Measurements from ENCODE around the gene RPS19. TPM values are rescaled to one million over a fixed set of nuclear protein-coding genes. Genes with fewer than 3 reads are reported as not detected.

Gene RPS19
- polyA plus RNA-seq, 2 of the 4 experiments (the other 2 are of a cell fraction) = 3,564 to 7,778 TPM

GRCh38 chr19:41921577-41922576 is 61.8 kb downstream of the RPS19 start:
- TF ChIP-seq MAFK (IDR thresholded peaks at IDR 0.05; ENCODE audit: partially characterized antibody) = no peak
- no peak for TF ChIP-seq TP53 (CRISPR knock-in tag; IDR thresholded peaks at IDR 0.05)
- TF ChIP-seq E2F6 (IDR thresholded peaks at IDR 0.05; ENCODE audit: borderline replicate concordance, low read depth) = no peak
- TF ChIP-seq KDM5A (IDR thresholded peaks at IDR 0.05) = no peak
- TF ChIP-seq RARB (CRISPR knock-in tag; IDR thresholded peaks at IDR 0.05) = no peak
- TF ChIP-seq CTCF (IDR thresholded peaks at IDR 0.05) = no peak
- no peak for TF ChIP-seq FOXS1 (CRISPR knock-in tag; IDR thresholded peaks at IDR 0.05)
- TF ChIP-seq CHD2 (IDR thresholded peaks at IDR 0.05; ENCODE audit: low read length, partially characterized antibody) = no peak
- no peak for TF ChIP-seq BCL3 (IDR thresholded peaks at IDR 0.05)
- POLR2A ChIA-PET = interaction anchor here (0.6 kb wide), 2 partner anchors 15 to 19 kb away, joined by 3 to 5 read pairs; no protein-coding TSS in a partner anchor
- H3K4me2 ChIP-seq = no peak overlapping the region
- DNase-seq (ENCODE audit: low read depth in 1 of 2, low spot score in 1 of 2) (no peak), ATAC-seq (peak in 1 of 2 experiments; percentile 31; a peak in 3 of 6 replicates), FAIRE-seq (no peak)
- CTCF ChIA-PET = interaction anchor here (0.6 to 2.1 kb wide), 8 partner anchors 9 to 49 kb away, joined by 3 to 9 read pairs (median 6); no protein-coding TSS in a partner anchor
- no peak overlapping the region for H3K4me3 ChIP-seq
- H3K4me1 ChIP-seq = no peaks in the 10 kb centered on the region
- H3K27ac ChIP-seq = no peak overlapping the region
- WGBS (ENCODE audit: missing lambda C conversion rate) = 67% methylated on average over 22 of the region's 22 CpGs
- H3K9me3 ChIP-seq = no peaks in the 10 kb centered on the region

Small RNA genes lying within 50 kb of the gene (small RNA-seq; reads per million reads assigned to genes)
- gene MIR6797 = 0 to 1.2 (median 0) reads per million in 6 experiments

Other genes with a start within 250 kb of the RPS19 start
- not detected in 2 replicates for gene CEACAM4, start 233.2 kb upstream of the RPS19 start, polyA plus RNA-seq (2011; rRNA removed)
- gene CEACAM4, start 233.2 kb upstream of the RPS19 start, polyA plus RNA-seq (2017; fragmentation: RNase III; extraction: RNeasy Plus Mini Kit Qiagen cat#74134 plus additional on column Dnase treatment) = not detected in 3 replicates
- gene CEACAM7, start 172.0 kb upstream of the RPS19 start, polyA plus RNA-seq (2011; rRNA removed) = 0.04 TPM in 1 of 2 replicates, not detected in the other
- gene CEACAM7, start 172.0 kb upstream of the RPS19 start, polyA plus RNA-seq (2017; fragmentation: RNase III; extraction: RNeasy Plus Mini Kit Qiagen cat#74134 plus additional on column Dnase treatment) = 0.05 TPM in 1 of 3 replicates, not detected in the others
- 1.3 and 2.3 TPM in 2 replicates for gene CEACAM5, start 151.6 kb upstream of the RPS19 start, polyA plus RNA-seq (2011; rRNA removed)
- 0.12 TPM in 1 of 3 replicates, not detected in the others for gene CEACAM5, start 151.6 kb upstream of the RPS19 start, polyA plus RNA-seq (2017; fragmentation: RNase III; extraction: RNeasy Plus Mini Kit Qiagen cat#74134 plus additional on column Dnase treatment)
- gene CEACAM6, start 104.7 kb upstream of the RPS19 start, polyA plus RNA-seq (2011; rRNA removed) = 17.7 and 26.7 TPM in 2 replicates
- 0.51 to 0.97 TPM (median 0.53 TPM) in 3 replicates for gene CEACAM6, start 104.7 kb upstream of the RPS19 start, polyA plus RNA-seq (2017; fragmentation: RNase III; extraction: RNeasy Plus Mini Kit Qiagen cat#74134 plus additional on column Dnase treatment)
- not detected in 2 replicates for gene CEACAM3, start 63.7 kb upstream of the RPS19 start, polyA plus RNA-seq (2011; rRNA removed)
- gene CEACAM3, start 63.7 kb upstream of the RPS19 start, polyA plus RNA-seq (2017; fragmentation: RNase III; extraction: RNeasy Plus Mini Kit Qiagen cat#74134 plus additional on column Dnase treatment) = not detected in 3 replicates
- gene LYPD4, start 15.6 kb upstream of the RPS19 start, polyA plus RNA-seq (2011; rRNA removed) = not detected in 2 replicates
- gene LYPD4, start 15.6 kb upstream of the RPS19 start, polyA plus RNA-seq (2017; fragmentation: RNase III; extraction: RNeasy Plus Mini Kit Qiagen cat#74134 plus additional on column Dnase treatment) = not detected in 3 replicates
- gene DMRTC2, start 15.2 kb upstream of the RPS19 start, polyA plus RNA-seq (2011; rRNA removed) = not detected in 2 replicates
- gene DMRTC2, start 15.2 kb upstream of the RPS19 start, polyA plus RNA-seq (2017; fragmentation: RNase III; extraction: RNeasy Plus Mini Kit Qiagen cat#74134 plus additional on column Dnase treatment) = not detected in 3 replicates
- gene CD79A, start 17.0 kb downstream of the RPS19 start, polyA plus RNA-seq (2011; rRNA removed) = 0.52 and 0.57 TPM in 2 replicates
- 0.29 to 0.54 TPM (median 0.29 TPM) in 3 replicates for gene CD79A, start 17.0 kb downstream of the RPS19 start, polyA plus RNA-seq (2017; fragmentation: RNase III; extraction: RNeasy Plus Mini Kit Qiagen cat#74134 plus additional on column Dnase treatment)
- gene ARHGEF1, start 22.9 kb downstream of the RPS19 start, polyA plus RNA-seq (2011; rRNA removed) = 34.5 and 38.0 TPM in 2 replicates
- 71.5 to 92.9 TPM (median 84.2 TPM) in 3 replicates for gene ARHGEF1, start 22.9 kb downstream of the RPS19 start, polyA plus RNA-seq (2017; fragmentation: RNase III; extraction: RNeasy Plus Mini Kit Qiagen cat#74134 plus additional on column Dnase treatment)
- gene ERFL, start 68.2 kb downstream of the RPS19 start, polyA plus RNA-seq (2011; rRNA removed) = 0.19 and 0.21 TPM in 2 replicates
- 0.10 to 0.20 TPM (median 0.15 TPM) in 3 replicates for gene ERFL, start 68.2 kb downstream of the RPS19 start, polyA plus RNA-seq (2017; fragmentation: RNase III; extraction: RNeasy Plus Mini Kit Qiagen cat#74134 plus additional on column Dnase treatment)
- gene RABAC1, start 99.1 kb downstream of the RPS19 start, polyA plus RNA-seq (2011; rRNA removed) = 117 and 137 TPM in 2 replicates
- 199 to 247 TPM (median 246 TPM) in 3 replicates for gene RABAC1, start 99.1 kb downstream of the RPS19 start, polyA plus RNA-seq (2017; fragmentation: RNase III; extraction: RNeasy Plus Mini Kit Qiagen cat#74134 plus additional on column Dnase treatment)
- 0.67 and 0.69 TPM in 2 replicates for gene ATP1A3, start 134.0 kb downstream of the RPS19 start, polyA plus RNA-seq (2011; rRNA removed)
- 3.4 to 3.8 TPM (median 3.7 TPM) in 3 replicates for gene ATP1A3, start 134.0 kb downstream of the RPS19 start, polyA plus RNA-seq (2017; fragmentation: RNase III; extraction: RNeasy Plus Mini Kit Qiagen cat#74134 plus additional on column Dnase treatment)
- 0.22 and 0.42 TPM in 2 replicates for gene GRIK5, start 210.0 kb downstream of the RPS19 start, polyA plus RNA-seq (2011; rRNA removed)
- gene GRIK5, start 210.0 kb downstream of the RPS19 start, polyA plus RNA-seq (2017; fragmentation: RNase III; extraction: RNeasy Plus Mini Kit Qiagen cat#74134 plus additional on column Dnase treatment) = 0.30 to 0.54 TPM (median 0.45 TPM) in 3 replicates
- 11.3 and 16.9 TPM in 2 replicates for gene ZNF574, start 215.9 kb downstream of the RPS19 start, polyA plus RNA-seq (2011; rRNA removed)
- gene ZNF574, start 215.9 kb downstream of the RPS19 start, polyA plus RNA-seq (2017; fragmentation: RNase III; extraction: RNeasy Plus Mini Kit Qiagen cat#74134 plus additional on column Dnase treatment) = 20.9 to 21.8 TPM (median 21.1 TPM) in 3 replicates